Measurements from ENCODE around the gene FOXN1. TPM values are rescaled to one million over a fixed set of nuclear protein-coding genes. Genes with fewer than 3 reads are reported as not detected.

The FOXN1 gene
- total and polyA plus RNA-seq, 4 donors = not detected

DNA sequence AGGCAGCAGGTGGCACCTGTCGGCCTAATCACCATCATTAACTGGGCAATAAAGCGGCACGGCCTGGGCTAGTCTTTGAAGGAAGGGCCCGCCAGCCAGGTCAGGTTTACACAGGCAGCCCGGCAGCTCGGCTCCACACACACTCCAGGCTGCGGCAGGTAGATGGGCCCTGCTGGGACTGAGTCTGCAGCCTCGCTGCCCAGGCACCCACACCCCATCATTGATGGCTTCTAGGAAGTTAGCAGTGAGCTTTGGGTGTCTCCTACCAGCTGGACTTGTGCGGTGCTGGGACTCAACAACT lies 6.8 kb upstream of the FOXN1 start (continued):
- TF ChIP-seq, protein P1, sequence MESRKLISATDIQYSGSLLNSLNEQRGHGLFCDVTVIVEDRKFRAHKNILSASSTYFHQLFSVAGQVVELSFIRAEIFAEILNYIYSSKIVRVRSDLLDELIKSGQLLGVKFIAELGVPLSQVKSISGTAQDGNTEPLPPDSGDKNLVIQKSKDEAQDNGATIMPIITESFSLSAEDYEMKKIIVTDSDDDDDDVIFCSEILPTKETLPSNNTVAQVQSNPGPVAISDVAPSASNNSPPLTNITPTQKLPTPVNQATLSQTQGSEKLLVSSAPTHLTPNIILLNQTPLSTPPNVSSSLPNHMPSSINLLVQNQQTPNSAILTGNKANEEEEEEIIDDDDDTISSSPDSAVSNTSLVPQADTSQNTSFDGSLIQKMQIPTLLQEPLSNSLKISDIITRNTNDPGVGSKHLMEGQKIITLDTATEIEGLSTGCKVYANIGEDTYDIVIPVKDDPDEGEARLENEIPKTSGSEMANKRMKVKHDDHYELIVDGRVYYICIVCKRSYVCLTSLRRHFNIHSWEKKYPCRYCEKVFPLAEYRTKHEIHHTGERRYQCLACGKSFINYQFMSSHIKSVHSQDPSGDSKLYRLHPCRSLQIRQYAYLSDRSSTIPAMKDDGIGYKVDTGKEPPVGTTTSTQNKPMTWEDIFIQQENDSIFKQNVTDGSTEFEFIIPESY (IDR thresholded peaks at IDR 0.05) = no peak
- no peak for TF ChIP-seq HNF4G (IDR thresholded peaks at IDR 0.05)
- TF ChIP-seq JUND (IDR thresholded peaks at IDR 0.05) = no peak
- TF ChIP-seq EGR1 (IDR thresholded peaks at IDR 0.05; ENCODE audit: low read depth in 2 of 2) = no peak

DNA sequence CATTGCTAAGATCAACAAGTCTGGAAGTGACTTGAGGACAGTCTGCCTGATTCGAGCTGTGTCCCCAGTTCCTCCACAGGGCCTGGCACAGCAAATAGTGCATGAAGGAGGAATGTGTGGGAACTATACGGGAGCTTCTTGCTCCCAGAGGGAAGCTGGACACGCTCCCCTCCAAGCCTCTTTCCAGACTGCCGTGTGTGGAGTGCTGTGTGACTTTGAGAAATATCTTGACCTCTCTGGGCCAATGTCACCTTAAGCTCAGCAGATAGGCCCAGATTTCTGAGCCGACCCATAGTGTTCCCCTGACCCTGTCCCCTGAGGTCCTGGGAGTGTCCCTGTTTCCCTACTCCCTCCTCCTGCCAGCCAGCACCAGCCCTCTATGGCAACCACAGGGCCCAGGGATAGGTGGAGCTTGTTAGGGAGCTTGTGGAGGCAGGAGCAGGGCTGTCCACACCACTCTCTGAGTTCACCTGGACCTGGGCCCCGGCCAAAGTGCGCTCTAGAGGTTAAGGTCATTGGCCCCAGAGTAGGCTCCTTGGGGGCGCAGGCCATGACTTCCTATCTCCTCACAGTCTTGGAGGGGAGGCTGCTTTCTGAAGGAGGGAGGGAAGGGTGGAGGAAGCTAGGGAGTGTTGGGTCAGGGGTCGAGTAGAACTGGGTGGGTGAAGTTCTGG lies 6.3 kb upstream of the FOXN1 start:
- WGBS = 73% methylated on average over 9 of the region's 9 CpGs
- no peak overlapping the region for H3K4me3 ChIP-seq (ENCODE audit: low read depth in 1 of 3, low read length in 3 of 3)
- DNase-seq (ENCODE audit: low spot score) = no peak
- H3K4me1 ChIP-seq (ENCODE audit: control insufficient read depth in 4 of 4, insufficient read depth in 4 of 4, low read length in 3 of 4) = no peaks in the 10 kb centered on the region
- H3K27me3 ChIP-seq (ENCODE audit: control insufficient read depth in 4 of 4, insufficient read depth in 4 of 4, low read length in 3 of 4) = no peaks in the 10 kb centered on the region
- H3K9me3 ChIP-seq (ENCODE audit: control insufficient read depth in 4 of 4, low read length in 3 of 4) = no peaks in the 10 kb centered on the region
- H3K27ac ChIP-seq (ENCODE audit: low read depth in 1 of 2, low read length in 2 of 2) = no peak overlapping the region
- H3K36me3 ChIP-seq (ENCODE audit: control insufficient read depth in 4 of 4, insufficient read depth in 3 of 4, low read depth in 1 of 4, low read length in 3 of 4) = no peaks in the 10 kb centered on the region
- H3K9ac ChIP-seq (ENCODE audit: low read depth in 1 of 2, low read length in 2 of 2) = no peak overlapping the region
- TF ChIP-seq, protein P2, sequence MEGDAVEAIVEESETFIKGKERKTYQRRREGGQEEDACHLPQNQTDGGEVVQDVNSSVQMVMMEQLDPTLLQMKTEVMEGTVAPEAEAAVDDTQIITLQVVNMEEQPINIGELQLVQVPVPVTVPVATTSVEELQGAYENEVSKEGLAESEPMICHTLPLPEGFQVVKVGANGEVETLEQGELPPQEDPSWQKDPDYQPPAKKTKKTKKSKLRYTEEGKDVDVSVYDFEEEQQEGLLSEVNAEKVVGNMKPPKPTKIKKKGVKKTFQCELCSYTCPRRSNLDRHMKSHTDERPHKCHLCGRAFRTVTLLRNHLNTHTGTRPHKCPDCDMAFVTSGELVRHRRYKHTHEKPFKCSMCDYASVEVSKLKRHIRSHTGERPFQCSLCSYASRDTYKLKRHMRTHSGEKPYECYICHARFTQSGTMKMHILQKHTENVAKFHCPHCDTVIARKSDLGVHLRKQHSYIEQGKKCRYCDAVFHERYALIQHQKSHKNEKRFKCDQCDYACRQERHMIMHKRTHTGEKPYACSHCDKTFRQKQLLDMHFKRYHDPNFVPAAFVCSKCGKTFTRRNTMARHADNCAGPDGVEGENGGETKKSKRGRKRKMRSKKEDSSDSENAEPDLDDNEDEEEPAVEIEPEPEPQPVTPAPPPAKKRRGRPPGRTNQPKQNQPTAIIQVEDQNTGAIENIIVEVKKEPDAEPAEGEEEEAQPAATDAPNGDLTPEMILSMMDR (IDR thresholded peaks at IDR 0.05; ENCODE audit: low read depth, low read length, missing input control) = no peak
- TF ChIP-seq YY1 (IDR thresholded peaks at IDR 0.05) (no peak), HNF4A (conservative IDR thresholded peaks at IDR 0.05) (no peak), RXRA (IDR thresholded peaks at IDR 0.05) (no peak), FOXA1 (IDR thresholded peaks at IDR 0.05) (no peak), RAD21 (IDR thresholded peaks at IDR 0.05) (no peak), NR2F2 (IDR thresholded peaks at IDR 0.05) (no peak), EGR1 (IDR thresholded peaks at IDR 0.05; ENCODE audit: low read depth in 2 of 2) (no peak), JUND (IDR thresholded peaks at IDR 0.05) (no peak), TAF1 (conservative IDR thresholded peaks at IDR 0.05) (no peak), SP1 (IDR thresholded peaks at IDR 0.05) (no peak), GABPA (IDR thresholded peaks at IDR 0.05 in 1 of 2, conservative IDR thresholded peaks at IDR 0.05 in 1 of 2) (no peak)
- TF ChIP-seq, protein P1 (IDR thresholded peaks at IDR 0.05) = no peak
- TF ChIP-seq, protein P3, sequence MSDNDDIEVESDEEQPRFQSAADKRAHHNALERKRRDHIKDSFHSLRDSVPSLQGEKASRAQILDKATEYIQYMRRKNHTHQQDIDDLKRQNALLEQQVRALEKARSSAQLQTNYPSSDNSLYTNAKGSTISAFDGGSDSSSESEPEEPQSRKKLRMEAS (IDR thresholded peaks at IDR 0.05) = no peak
- TF ChIP-seq, protein P4, sequence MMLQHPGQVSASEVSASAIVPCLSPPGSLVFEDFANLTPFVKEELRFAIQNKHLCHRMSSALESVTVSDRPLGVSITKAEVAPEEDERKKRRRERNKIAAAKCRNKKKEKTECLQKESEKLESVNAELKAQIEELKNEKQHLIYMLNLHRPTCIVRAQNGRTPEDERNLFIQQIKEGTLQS (IDR thresholded peaks at IDR 0.05) = no peak
